IMR-90 (cell line): ENCODE measurements around the gene SPACDR.

Experiments
- CEBPB ChIP-seq: IDR thresholded peaks from 2 replicates; pipeline ENCODE4 v1.6.1; 2012; ENCODE audit warnings: low read depth, low read length, improper control_type of control experiment
- MAZ ChIP-seq: IDR thresholded peaks from 2 replicates; pipeline ENCODE4 v1.6.1; 2012; ENCODE audit warnings: low read depth, mild to moderate bottlenecking, low read length, improper control_type of control experiment, moderate library complexity, borderline replicate concordance
- POLR2A ChIP-seq: IDR thresholded peaks from 2 replicates; pipeline ENCODE4 v1.6.1; 2012; ENCODE audit warnings: mild to moderate bottlenecking, low read depth, low read length
- RCOR1 ChIP-seq: IDR thresholded peaks from 2 replicates; pipeline ENCODE4 v1.6.1; 2012; ENCODE audit warnings: mild to moderate bottlenecking, low read length, improper control_type of control experiment; ENCODE audit not compliant: insufficient replicate concordance
- TF ChIP-seq, protein P1 (sequence below): conservative IDR thresholded peaks from 2 replicates; pipeline ENCODE4 v1.5.1; 2012; ENCODE audit warnings: mild to moderate bottlenecking, low read depth, low read length, improper control_type of control experiment
- TF ChIP-seq, protein P2 (sequence below): fragments of 150-350 bp; IDR thresholded peaks from 2 replicates; pipeline ENCODE4 v1.6.1; 2017; ENCODE audit warnings: mild to moderate bottlenecking, antibody characterized with exemption, low read length, low read depth
- TF ChIP-seq, protein P3 (sequence below): fragments of 150-350 bp; IDR thresholded peaks from 2 replicates; pipeline ENCODE4 v1.6.1; 2016; ENCODE audit warnings: low read depth, mild to moderate bottlenecking, low read length, moderate library complexity, borderline replicate concordance

DNA sequence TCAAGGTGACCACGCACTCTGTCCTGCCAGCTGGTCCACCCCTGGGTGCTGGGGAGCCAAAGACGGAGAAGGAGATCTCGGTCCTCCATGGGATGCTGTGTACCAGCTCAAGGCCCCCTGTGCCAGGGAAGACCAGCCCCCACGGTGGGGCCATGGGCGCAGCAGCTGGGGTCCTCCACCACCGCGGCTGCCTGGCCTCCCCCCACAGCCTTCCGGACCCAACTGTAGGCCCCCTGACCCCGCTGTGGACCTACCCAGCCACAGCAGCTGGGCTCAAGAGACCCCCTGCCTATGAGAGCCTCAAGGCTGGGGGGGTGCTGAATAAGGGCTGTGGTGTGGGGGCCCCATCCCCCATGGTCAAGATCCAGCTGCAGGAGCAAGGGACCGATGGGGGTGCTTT lies 25.1 kb upstream of the SPACDR start:
- TF ChIP-seq POLR2A (no peak), CEBPB (no peak), RCOR1 (no peak), MAZ (no peak)
- TF ChIP-seq, protein P1, sequence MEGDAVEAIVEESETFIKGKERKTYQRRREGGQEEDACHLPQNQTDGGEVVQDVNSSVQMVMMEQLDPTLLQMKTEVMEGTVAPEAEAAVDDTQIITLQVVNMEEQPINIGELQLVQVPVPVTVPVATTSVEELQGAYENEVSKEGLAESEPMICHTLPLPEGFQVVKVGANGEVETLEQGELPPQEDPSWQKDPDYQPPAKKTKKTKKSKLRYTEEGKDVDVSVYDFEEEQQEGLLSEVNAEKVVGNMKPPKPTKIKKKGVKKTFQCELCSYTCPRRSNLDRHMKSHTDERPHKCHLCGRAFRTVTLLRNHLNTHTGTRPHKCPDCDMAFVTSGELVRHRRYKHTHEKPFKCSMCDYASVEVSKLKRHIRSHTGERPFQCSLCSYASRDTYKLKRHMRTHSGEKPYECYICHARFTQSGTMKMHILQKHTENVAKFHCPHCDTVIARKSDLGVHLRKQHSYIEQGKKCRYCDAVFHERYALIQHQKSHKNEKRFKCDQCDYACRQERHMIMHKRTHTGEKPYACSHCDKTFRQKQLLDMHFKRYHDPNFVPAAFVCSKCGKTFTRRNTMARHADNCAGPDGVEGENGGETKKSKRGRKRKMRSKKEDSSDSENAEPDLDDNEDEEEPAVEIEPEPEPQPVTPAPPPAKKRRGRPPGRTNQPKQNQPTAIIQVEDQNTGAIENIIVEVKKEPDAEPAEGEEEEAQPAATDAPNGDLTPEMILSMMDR: no peak
- TF ChIP-seq, protein P2, sequence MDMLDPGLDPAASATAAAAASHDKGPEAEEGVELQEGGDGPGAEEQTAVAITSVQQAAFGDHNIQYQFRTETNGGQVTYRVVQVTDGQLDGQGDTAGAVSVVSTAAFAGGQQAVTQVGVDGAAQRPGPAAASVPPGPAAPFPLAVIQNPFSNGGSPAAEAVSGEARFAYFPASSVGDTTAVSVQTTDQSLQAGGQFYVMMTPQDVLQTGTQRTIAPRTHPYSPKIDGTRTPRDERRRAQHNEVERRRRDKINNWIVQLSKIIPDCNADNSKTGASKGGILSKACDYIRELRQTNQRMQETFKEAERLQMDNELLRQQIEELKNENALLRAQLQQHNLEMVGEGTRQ: no peak
- TF ChIP-seq, protein P3, sequence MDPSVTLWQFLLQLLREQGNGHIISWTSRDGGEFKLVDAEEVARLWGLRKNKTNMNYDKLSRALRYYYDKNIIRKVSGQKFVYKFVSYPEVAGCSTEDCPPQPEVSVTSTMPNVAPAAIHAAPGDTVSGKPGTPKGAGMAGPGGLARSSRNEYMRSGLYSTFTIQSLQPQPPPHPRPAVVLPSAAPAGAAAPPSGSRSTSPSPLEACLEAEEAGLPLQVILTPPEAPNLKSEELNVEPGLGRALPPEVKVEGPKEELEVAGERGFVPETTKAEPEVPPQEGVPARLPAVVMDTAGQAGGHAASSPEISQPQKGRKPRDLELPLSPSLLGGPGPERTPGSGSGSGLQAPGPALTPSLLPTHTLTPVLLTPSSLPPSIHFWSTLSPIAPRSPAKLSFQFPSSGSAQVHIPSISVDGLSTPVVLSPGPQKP: no peak
